NCI-H510A treated with DMSO at 0.1 percent for 48 hours (cell line): ENCODE measurements around the gene WDR27.
A peak's percentile ranks its signal among the peaks of the same experiment; 100 is the strongest.
"Not testable (repeated sequence)": the region's sequence is repeated elsewhere in the genome, so short reads cannot be mapped to it uniquely, and the experiment has no call there.

Experiments used
- DNase-seq: peaks from one replicate; lab custom pipeline; 2025; lab: John Stamatoyannopoulos, UW

The WDR27 gene

GRCh38 chr6:169601129-169601528 lies 100.7 kb downstream of the WDR27 start:
- DNase-seq, result not testable (repeated sequence)

- no peak for DNase-seq
Observed at GRCh38 chr6:169592558-169592957, 109.3 kb downstream of the WDR27 start.

- no peak for DNase-seq
Observed at GRCh38 chr6:169591616-169592015, 110.2 kb downstream of the WDR27 start.

- DNase-seq, result no peak
Observed at GRCh38 chr6:169590376-169590939, 111.4 kb downstream of the WDR27 start.

- DNase-seq, result no peak
Observed at GRCh38 chr6:169589699-169590257, 112.1 kb downstream of the WDR27 start.

- peak; percentile 1 for DNase-seq
Observed at GRCh38 chr6:169589293-169589692, 112.5 kb downstream of the WDR27 start.

- no peak for DNase-seq
Observed at GRCh38 chr6:169587975-169588374, 113.9 kb downstream of the WDR27 start.

GRCh38 chr6:169583886-169584541 lies 117.8 kb downstream of the WDR27 start:
- no peak for DNase-seq

- DNase-seq, result no peak
Observed at GRCh38 chr6:169579407-169580111, 122.3 kb downstream of the WDR27 start.

GRCh38 chr6:169577974-169578373 lies 123.9 kb downstream of the WDR27 start:
- DNase-seq, result no peak

GRCh38 chr6:169577236-169577635 lies 124.6 kb downstream of the WDR27 start:
- DNase-seq, result no peak

- DNase-seq, result no peak
Observed at GRCh38 chr6:169575821-169576220, 126.0 kb downstream of the WDR27 start.

- no peak for DNase-seq
Observed at GRCh38 chr6:169575365-169575764, 126.5 kb downstream of the WDR27 start.

- DNase-seq, result no peak
Observed at GRCh38 chr6:169574420-169574819, 127.4 kb downstream of the WDR27 start.

- no peak for DNase-seq
Observed at GRCh38 chr6:169573883-169574282, 127.9 kb downstream of the WDR27 start.

GRCh38 chr6:169571123-169571962 lies 130.5 kb downstream of the WDR27 start:
- DNase-seq, result no peak

GRCh38 chr6:169568314-169569087 lies 133.3 kb downstream of the WDR27 start:
- no peak for DNase-seq

GRCh38 chr6:169567819-169568218 lies 134.0 kb downstream of the WDR27 start:
- DNase-seq, result no peak

GRCh38 chr6:169566961-169567750 lies 134.7 kb downstream of the WDR27 start:
- DNase-seq, result no peak

GRCh38 chr6:169566319-169566718 lies 135.5 kb downstream of the WDR27 start:
- DNase-seq, result no peak
